SH-SY5Y (cell line): Measurements from ENCODE around the gene MYBL2.

Experiments
- GATA2 ChIP-seq: IDR thresholded peaks from 2 replicates; pipeline ENCODE4 v1.6.1; 2011; ENCODE audit warnings: mild to moderate bottlenecking, low read depth, low read length
- GATA3 ChIP-seq: IDR thresholded peaks from 2 replicates; pipeline ENCODE4 v1.6.1; 2011; ENCODE audit warnings: low read depth, mild to moderate bottlenecking, low read length, moderate library complexity

Gene MYBL2

DNA sequence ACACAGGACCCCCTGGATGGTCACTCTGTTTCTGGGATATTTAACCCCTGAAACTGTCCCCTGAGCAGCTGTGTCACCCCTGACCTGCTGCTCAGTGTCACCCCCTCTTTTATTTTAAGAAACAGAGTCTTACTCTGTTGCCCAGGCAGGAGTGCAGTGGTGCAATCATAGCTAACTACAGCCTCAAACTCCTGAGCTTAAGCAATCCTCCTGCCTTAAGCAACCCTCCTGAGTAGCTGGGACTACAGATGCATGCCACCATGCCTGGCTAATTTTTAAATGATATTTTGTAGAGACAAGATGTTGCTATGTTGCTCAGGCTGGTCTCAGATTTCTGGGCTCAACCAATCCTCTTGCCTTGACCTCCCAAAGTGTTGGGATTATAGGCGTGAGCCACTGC, 81.4 kb downstream of the MYBL2 start:
- TF ChIP-seq GATA2 (no peak), GATA3 (no peak)

DNA sequence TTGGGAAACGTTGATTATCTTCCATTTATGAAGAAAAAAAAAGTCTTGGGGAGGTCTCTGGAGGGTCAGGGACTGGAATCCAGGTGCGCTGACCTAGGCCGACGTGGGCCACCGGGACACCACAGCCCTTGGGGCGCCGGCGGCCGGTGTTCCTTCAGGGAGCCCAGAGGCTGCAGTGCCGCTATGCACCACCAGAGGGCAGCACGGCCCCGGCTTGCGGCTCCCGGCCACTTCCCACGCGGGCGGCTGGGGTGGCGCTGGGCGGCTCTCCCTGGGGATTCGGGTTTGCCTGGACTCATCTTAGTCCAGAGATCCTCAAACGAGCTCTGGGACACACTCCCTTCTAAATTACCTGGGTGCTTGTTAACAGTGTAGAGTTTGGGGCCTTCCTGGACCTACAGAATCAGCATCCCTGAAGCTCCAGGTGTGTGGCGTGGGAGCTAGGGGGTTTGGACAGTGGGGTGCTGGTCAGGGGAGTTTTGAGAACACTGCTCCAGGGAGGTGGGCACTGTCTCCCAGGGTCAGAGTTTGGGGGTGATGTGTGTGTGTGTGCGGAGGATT, 82.9 kb downstream of the MYBL2 start:
- TF ChIP-seq GATA2 (no peak), GATA3 (no peak)

DNA sequence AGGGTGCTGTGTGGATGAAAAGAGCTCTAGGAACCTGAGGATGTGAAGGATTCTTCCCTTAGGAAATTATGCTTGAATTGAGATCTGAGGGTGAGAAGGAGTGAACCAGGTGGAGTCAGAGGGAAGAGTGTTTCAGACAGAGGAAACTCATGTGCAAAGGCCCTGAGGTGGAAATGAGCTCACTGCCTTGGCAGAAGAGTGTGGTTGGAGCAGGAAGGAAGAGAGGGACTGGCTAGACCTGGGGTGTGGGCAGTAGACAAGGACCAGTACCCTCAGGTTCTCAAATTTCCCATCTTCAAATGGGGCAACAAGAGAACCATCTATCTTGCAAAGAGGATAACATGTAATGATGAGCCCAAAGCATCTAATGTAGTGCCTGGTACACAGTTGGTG, 83.9 kb downstream of the MYBL2 start:
- TF ChIP-seq GATA3 (no peak), GATA2 (no peak)

DNA sequence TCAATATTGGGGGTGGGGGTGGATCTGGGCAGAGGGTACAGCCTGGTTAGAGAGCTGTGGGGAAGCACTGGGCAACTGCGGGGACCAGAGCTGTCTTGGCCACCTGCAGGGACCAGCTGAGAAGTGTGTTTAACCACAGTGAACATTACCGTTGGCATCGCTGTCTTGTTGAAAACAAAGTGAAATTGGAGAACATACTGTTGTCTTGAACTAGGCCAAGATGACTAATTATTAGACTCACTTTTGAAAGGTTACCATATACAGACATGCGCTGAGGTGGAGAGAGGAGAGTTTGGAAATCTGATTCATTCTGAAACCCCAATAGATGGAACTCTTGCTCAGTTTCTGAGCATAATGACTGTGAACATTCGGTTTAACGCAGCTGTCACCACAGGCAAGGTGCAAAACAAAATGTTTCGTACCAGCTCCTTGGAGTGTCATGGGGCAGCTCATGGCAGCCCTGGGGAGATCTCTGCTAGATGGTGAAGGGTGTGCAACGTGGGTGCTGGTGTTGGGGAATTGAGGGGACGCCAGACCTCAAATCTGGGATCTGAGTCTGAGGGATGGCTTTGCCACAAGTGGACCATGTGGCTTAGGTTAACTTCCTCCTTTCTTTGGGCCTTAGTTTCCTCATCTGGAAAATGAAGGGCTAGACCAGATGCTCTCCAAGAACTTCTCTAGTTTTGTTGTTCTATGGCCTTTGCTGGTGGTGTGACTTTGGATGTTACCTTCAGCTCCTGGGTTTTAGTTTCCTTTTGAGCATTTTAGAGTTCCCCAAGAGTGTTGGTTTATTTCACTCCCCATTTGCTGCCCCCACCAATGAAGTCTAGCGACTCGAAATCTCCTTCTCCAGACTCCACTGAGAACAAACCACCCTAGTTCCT, 84.5 kb downstream of the MYBL2 start:
- TF ChIP-seq GATA2 = no peak

DNA sequence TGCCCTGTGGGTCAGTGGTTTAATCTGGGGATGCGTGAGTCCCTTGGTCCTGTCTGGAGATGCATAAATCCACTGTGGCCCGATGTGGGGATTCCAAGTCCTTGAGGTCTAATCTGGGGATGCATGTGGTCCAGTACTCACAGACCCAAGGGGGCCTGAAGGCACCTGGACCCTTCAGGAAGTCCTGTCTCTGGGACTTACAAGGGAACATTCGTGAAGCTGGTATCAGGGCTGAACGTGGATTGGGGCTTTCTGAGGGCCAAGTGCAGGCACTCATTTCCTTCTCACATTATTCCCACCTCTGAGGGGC, 85.1 kb downstream of the MYBL2 start:
- no peak for TF ChIP-seq GATA3
- no peak for TF ChIP-seq GATA2

DNA sequence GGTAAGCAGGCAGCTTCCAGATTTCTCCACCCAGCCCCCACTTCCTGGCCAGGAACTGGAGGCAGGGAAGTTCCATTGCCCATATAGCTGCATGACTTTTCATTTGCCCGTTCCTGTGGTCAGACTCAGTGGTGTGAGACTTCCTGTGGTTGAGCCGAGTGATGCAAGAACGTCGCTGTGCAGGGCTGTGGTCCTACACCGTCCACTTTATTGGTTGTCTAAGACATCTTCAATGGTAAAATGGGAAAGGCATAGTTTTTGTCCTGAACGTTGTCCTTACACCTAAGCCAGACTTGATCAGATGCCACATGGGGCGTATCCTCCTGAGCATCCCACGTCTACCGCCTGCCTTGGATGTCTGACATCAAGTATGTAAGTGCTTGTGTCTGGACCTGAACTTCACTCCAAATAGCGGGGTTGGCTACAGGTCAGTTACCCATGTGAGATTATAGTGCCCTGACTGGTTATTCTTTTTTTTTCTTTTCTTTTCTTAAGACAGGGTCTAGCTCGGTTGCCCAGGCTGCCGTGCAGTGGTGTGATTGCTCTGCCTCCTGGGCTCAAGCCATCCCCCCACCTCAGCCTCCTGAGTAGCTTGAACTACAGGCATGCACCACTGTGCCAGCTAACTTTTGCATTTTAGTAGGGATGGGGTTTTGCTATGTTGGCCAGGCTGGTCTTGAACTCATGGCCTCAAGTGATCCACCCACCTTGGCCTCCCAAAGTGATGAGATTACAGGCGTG, 85.8 kb downstream of the MYBL2 start:
- TF ChIP-seq GATA3 (no peak), GATA2 (no peak)

DNA sequence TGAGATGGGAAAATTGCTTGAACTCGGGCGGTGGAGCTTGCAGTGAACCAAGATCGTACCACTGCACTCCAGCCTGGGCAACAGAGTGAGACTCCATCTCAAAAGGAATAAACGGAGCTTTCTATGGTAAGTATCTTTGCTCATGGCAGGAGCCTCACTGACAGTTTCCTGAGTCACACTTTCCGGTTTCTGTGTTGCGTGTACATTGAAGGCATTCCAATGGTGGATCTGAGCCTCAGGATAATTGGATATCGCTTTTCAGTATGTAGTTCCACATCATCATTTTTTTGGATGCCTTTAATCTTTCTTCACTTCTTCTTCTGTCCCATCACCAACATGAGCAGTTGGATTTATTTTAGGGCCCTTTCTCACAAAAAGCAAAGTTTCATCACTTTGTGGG, 88.5 kb downstream of the MYBL2 start:
- TF ChIP-seq GATA3 (no peak), GATA2 (no peak)

DNA sequence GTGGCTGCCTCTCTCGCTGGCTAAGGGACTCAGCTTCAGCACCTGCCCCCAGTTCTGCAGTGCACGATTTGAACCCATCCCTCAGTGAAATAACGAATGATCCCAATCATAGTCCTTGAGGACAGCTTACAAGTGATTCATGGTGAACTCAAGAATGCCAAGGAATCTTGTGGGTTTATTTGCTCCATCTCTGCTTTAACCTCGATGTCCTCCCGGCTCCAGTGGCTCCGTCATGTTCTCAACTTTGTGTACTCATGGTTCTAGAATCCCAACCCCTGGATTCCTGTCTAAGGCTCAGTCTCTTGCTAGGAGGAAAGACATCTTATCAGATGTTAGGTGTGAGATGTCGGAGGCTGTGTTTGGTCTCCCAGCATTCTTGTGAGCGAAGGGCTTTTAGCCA, 88.9 kb downstream of the MYBL2 start:
- TF ChIP-seq GATA3 (no peak), GATA2 (no peak)

DNA sequence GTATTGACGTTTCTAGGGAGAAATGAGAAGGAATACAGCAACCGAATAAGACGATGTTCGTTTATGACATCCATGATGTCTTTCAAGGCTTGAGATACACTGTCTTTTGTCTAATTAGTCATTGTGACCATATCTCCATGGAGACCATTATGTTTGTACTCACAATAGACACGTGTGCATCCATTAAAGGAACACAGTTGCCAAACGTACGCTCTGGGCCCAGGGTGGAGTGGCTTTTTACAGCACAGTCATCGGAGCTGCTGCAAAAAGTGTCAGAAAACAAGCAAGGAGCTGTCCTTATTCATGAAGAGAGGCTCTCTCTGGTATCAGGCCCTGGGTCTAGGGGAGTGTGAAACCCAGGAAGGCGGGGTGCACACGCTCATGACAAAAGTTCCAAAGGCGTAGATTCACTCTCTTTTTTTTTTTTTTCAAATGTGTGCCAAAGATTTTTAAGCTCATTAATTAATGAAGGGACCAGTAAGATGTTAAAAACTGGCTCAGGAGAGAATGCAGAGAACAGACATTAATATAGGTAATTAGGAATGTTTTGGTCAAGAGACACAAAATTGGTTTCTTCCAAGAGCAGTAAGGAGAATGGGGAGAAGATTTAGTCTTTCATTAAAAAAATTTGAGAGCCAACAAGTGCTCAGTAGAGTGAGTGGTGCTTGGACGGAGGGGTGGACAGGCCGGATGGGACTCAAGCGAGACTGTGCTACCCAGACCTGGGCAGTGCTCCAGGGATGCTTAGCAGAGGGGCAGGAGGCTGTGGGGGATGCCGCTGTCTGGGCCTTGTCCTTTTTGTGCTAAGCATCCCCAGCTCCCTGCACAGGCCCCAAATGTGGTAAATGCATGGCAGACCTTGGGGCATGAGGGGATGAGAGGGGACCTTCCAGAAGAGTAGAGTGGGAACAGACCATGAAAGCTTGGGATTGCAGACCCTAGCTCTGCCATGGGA, 94.7 kb downstream of the MYBL2 start:
- no peak for TF ChIP-seq GATA2
- TF ChIP-seq GATA3 = no peak

DNA sequence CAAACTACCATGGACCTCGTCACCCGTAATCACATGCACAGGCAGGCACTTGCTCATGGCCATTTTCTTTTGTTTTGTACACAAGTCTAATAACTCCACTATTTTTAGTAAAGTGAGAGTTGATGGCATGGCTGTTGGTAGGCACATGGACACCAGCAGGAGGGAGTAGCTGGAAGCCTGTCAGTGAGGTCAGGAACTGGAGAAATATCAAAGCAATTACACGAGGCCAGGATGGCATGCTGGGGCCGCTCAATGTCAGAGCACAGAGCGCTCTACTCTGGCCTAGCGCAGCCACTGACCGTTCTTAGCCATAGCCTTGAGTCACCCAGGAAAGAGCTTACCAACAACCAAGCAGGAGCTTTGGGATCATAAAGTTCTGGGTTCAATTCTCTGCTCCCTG, 96.0 kb downstream of the MYBL2 start:
- TF ChIP-seq GATA3 (no peak), GATA2 (no peak)

DNA sequence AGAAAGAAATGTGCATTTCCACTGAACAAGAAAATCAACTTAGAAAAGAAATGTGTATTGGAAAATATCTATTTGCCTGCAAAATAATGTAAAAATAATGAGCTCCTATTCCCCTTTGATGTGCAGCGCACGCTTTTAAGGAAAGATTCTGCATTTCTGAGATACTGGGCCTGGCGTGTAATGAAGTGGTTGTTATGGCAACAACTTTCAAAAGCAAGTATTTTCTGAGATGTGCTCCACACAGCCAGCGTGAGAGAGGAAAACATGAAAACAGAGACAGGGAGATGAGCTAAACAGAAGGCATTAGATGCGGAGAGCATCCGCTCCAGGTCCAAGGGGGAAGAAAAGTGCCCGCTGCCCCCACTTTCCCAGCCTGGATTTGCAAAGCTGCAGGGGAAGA, 99.0 kb downstream of the MYBL2 start:
- TF ChIP-seq GATA3 (no peak), GATA2 (no peak)
